Endodermal cell (in vitro differentiated cells): ENCODE data around the gene SREBF1. TPM values are rescaled to one million over a fixed set of nuclear protein-coding genes. Genes with fewer than 3 reads are reported as not detected.

Experiments used
- DNase-seq: peaks from one replicate; pipeline ENCODE4 v3.0.0-alpha.2; 2017
- H3K27ac ChIP-seq: 2 replicates; pipeline ENCODE4 v1.5.1; 2013; ENCODE audit warnings: mild to moderate bottlenecking, low read depth, low read length, moderate library complexity
- H3K27me3 ChIP-seq: 2 replicates; pipeline ENCODE4 v1.6.1; 2013; ENCODE audit warnings: mild to moderate bottlenecking, low read length, moderate library complexity; ENCODE audit not compliant: insufficient read depth, control insufficient read depth, poor library complexity, severe bottlenecking
- H3K36me3 ChIP-seq: 2 replicates; pipeline ENCODE4 v1.7.0; 2013; ENCODE audit warnings: mild to moderate bottlenecking, low read length, moderate library complexity; ENCODE audit not compliant: control insufficient read depth, insufficient read depth
- H3K4me1 ChIP-seq: one replicate; pipeline ENCODE4 v1.7.0; 2013; ENCODE audit warnings: low read length; ENCODE audit not compliant: control insufficient read depth, insufficient read depth
- H3K4me3 ChIP-seq: 2 replicates; pipeline ENCODE4 v1.5.1; 2013; ENCODE audit warnings: mild to moderate bottlenecking, low read length, moderate library complexity
- H3K9ac ChIP-seq: 2 replicates; pipeline ENCODE4 v1.6.1; 2013; ENCODE audit warnings: mild to moderate bottlenecking, low read length, moderate library complexity; ENCODE audit not compliant: poor library complexity, severe bottlenecking; ENCODE audit errors: extremely low read depth
- H3K9me3 ChIP-seq: 2 replicates; pipeline ENCODE4 v1.6.1; 2013; ENCODE audit warnings: mild to moderate bottlenecking, low read length, moderate library complexity; ENCODE audit not compliant: control insufficient read depth
- H3K27ac Mint-ChIP-seq: 2 replicates; pipeline ENCODE4 v1.8.0; 2020; ENCODE audit warnings: mixed read lengths
- H3K27me3 Mint-ChIP-seq: 2 replicates; pipeline ENCODE4 v1.8.0; 2021; ENCODE audit warnings: mild to moderate bottlenecking, mixed read lengths; ENCODE audit not compliant: insufficient read depth
- H3K36me3 Mint-ChIP-seq: 2 replicates; pipeline ENCODE4 v1.8.0; 2020; ENCODE audit warnings: low read depth, mixed read lengths
- H3K4me1 Mint-ChIP-seq: 2 replicates; pipeline ENCODE4 v1.8.0; 2020; ENCODE audit warnings: mixed read lengths
- H3K4me3 Mint-ChIP-seq: 2 replicates; pipeline ENCODE4 v1.8.0; 2020; ENCODE audit warnings: mild to moderate bottlenecking, moderate library complexity, mixed read lengths
- H3K9me3 Mint-ChIP-seq: 2 replicates; pipeline ENCODE4 v1.8.0; 2020; ENCODE audit warnings: mild to moderate bottlenecking, mixed read lengths
- CTCF ChIP-seq: fragments of 200-600 bp; sonication (generic); conservative IDR thresholded peaks from 2 replicates; pipeline ENCODE4 v1.5.0; 2021; ENCODE audit warnings: antibody characterized with exemption, mild to moderate bottlenecking
- WGBS, 2 experiments: methylation state at CpG; one replicate each; pipeline versions ENCODE4 v1.1.5 to v1.1.7; 2013; ENCODE audit warnings: missing lambda C conversion rate in 2 of 2, mixed read lengths in 1 of 2; ENCODE audit not compliant: insufficient coverage in 1 of 2, insufficient read length in 1 of 2; 5-methylcytosine and 5-hydroxymethylcytosine counted together
- total RNA-seq, 2 donors: library from RNA; stranded (reverse); fragmentation: NEBNext Ultra II Directional in 1 of 2; extraction: Animal tissue kit (Norgen Biotek cat#: 25700) in 1 of 2; gene quantifications; 2 replicates in 1 of 2; 3 replicates in 1 of 2; pipeline ENCODE4 v1.2.1, GENCODE V29; 2021

Gene SREBF1
- total RNA-seq, 2 donors from 2014 or later, result 39.0 to 58.2 TPM

DNA sequence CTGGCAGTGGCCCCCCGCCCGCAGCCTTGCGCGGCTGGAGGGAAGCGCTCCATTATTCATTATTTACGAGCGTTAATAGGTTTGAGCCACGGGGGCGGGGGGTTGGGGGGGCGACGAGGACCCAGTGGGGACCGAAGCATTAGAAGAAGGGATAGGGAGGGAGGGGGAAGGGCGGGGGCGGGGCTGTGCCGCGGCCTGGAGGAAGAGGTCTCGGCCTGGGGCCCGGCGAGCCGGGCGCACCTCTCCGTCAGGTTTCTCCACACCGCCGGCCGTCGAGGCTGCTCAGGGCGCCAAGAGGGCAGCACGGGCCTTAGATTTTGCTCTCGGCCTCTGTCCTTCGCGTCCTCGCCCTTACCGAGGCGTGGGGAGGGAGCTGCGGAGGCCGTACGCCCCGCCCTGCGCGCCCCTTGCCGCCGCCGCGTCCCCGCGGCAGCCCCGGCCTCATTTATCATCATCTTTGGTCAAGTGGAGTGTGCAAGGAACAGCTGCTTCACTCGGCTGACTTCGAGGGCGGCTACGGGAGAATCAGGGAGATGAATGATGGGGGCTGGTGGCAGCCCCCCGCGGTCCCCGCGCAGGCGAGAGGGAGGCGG lies 54.2 kb downstream of the SREBF1 start:
- H3K36me3 ChIP-seq, result no peaks in the 10 kb centered on the region
- peak; percentile 90 for DNase-seq
- no peak for TF ChIP-seq CTCF
- peak overlapping the region; percentile 79 for H3K4me3 ChIP-seq
- peaks cover 47% of the 10 kb centered on the region for H3K4me1 ChIP-seq
- peak overlapping the region; percentile 60 for H3K4me3 Mint-ChIP-seq
- H3K27me3 Mint-ChIP-seq, result peaks cover 3% of the 10 kb centered on the region
- H3K9me3 Mint-ChIP-seq, result no peaks in the 10 kb centered on the region
- H3K27ac ChIP-seq, result peak overlapping the region; percentile 90
- 0 to 1% methylated on average over 15 to 52 of the region's 57 CpGs for WGBS, 2 experiments
- H3K27me3 ChIP-seq, result no peaks in the 10 kb centered on the region
- H3K4me1 Mint-ChIP-seq, result peaks cover 55% of the 10 kb centered on the region
- no peaks in the 10 kb centered on the region for H3K36me3 Mint-ChIP-seq
- H3K9ac ChIP-seq, result peak overlapping the region; percentile 11
- no peaks in the 10 kb centered on the region for H3K9me3 ChIP-seq
- no peak overlapping the region for H3K27ac Mint-ChIP-seq

GRCh38 chr17:17781591-17782496 lies 54.9 kb downstream of the SREBF1 start:
- peaks cover 47% of the 10 kb centered on the region for H3K4me1 Mint-ChIP-seq

More at GRCh38 chr17:17781591-17782496, 54.9 kb downstream of the SREBF1 start:
- Mint-ChIP-seq H3K27ac (peak overlapping the region; percentile 90), H3K4me3 (peak overlapping the region; percentile 60), H3K36me3 (no peaks in the 10 kb centered on the region), H3K9me3 (no peaks in the 10 kb centered on the region), H3K27me3 (peaks cover 3% of the 10 kb centered on the region)
- H3K36me3 ChIP-seq, result no peaks in the 10 kb centered on the region
- H3K27ac ChIP-seq, result peak overlapping the region; percentile 90
- H3K4me3 ChIP-seq, result peak overlapping the region; percentile 79
- H3K9me3 ChIP-seq, result no peaks in the 10 kb centered on the region
- peaks cover 40% of the 10 kb centered on the region for H3K4me1 ChIP-seq
- no peaks in the 10 kb centered on the region for H3K27me3 ChIP-seq
- H3K9ac ChIP-seq, result peak overlapping the region; percentile 25
- WGBS, 2 experiments, result 1 to 4% methylated on average over 10 to 88 of the region's 88 CpGs
- no peak for TF ChIP-seq CTCF
- DNase-seq, result peak; percentile 91
